IPS-15b (cell line): ENCODE data around the gene CEP290.
"Not testable (repeated sequence)": the region's sequence is repeated elsewhere in the genome, so short reads cannot be mapped to it uniquely, and the experiment has no call there.

Experiments used
- H3K27me3 ChIP-seq: one replicate; pipeline ENCODE4 v1.6.1; 2013; ENCODE audit warnings: low read length; ENCODE audit not compliant: control insufficient read depth, insufficient read depth
- H3K36me3 ChIP-seq: one replicate; pipeline ENCODE4 v1.6.1; 2013; ENCODE audit warnings: low read length; ENCODE audit not compliant: control insufficient read depth, insufficient read depth
- H3K4me1 ChIP-seq: one replicate; pipeline ENCODE4 v1.6.1; 2013; ENCODE audit warnings: mild to moderate bottlenecking, low read length; ENCODE audit not compliant: control insufficient read depth, insufficient read depth
- H3K4me3 ChIP-seq: one replicate; pipeline ENCODE4 v1.5.1; 2013; ENCODE audit warnings: low read depth, low read length
- H3K9ac ChIP-seq: one replicate; pipeline ENCODE4 v1.6.1; 2013; ENCODE audit warnings: low read depth, mild to moderate bottlenecking, low read length
- H3K9me3 ChIP-seq: one replicate; pipeline ENCODE4 v1.6.1; 2013; ENCODE audit warnings: mild to moderate bottlenecking, low read length; ENCODE audit not compliant: control insufficient read depth, insufficient read depth

Gene CEP290

DNA sequence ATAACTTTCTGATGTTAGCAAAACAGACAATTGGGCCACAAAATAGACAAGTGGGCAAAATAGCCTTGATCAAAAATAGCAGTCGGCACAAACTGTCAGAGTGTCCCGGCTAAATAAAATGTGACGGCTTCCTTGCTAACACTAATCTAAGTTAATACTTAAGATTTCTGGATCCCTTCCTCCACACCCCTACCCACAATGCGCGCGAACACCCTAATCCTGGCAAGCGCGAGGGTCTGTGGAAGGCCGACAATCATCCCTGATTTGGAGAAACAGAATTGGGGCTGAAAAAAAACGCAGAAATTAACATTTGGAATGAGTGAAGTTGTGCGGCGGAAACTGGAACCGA lies 489 bp downstream of the CEP290 start:
- H3K9me3 ChIP-seq, result no peaks in the 10 kb centered on the region
- peaks cover 22% of the 10 kb centered on the region for H3K4me1 ChIP-seq

DNA sequence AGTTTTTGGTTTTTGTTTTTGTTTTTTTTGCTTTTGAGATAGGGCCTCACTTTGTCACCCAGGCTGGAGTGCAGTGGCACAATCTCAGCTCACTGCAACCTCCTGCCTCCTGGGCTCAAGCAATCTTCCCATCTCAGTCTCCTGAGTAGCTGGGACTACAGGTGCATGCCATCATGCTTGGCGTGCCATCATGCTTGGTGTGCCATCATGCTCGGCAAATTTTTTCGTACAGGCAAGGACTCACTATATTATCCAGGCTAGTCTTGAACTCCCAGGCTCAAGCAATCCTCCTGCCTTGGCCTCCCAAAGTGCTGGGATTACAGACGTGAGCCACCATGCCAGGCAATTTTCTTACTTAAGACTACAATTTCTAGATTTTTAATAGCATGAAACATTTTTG lies 2.2 kb downstream of the CEP290 start:
- H3K36me3 ChIP-seq, H3K9me3 ChIP-seq, H3K9ac ChIP-seq, H3K4me3 ChIP-seq, H3K4me1 ChIP-seq, H3K27me3 ChIP-seq: not testable (repeated sequence)

More for the DNA sequence above, 489 bp downstream of the CEP290 start:
- Histone ChIP-seq H3K36me3 (no peaks in the 10 kb centered on the region), H3K27me3 (no peaks in the 10 kb centered on the region), H3K9ac (peak overlapping the region; percentile 60), H3K4me3 (peak overlapping the region; percentile 97)

DNA sequence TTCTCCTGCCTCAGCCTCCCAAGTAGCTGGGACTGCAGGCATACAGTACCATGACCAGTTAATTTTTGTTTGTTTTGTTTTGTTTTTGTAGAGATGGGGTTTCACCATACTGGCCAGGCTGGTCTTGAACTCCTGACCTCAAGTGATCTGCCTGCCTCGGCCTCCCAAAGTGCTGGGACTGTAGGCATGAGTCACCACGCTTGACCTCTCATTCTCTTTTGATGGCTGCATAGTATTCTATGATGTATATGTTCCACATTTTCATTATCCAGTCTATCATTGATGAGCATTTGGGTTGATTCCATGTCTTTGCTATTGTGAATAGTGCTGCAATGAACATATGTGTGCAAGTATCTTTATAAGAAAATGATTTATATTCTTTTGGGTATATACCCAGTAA lies 8.7 kb downstream of the CEP290 start:
- H3K36me3 ChIP-seq, H3K27me3 ChIP-seq, H3K4me1 ChIP-seq, H3K9ac ChIP-seq, H3K4me3 ChIP-seq, H3K9me3 ChIP-seq: not testable (repeated sequence)

DNA sequence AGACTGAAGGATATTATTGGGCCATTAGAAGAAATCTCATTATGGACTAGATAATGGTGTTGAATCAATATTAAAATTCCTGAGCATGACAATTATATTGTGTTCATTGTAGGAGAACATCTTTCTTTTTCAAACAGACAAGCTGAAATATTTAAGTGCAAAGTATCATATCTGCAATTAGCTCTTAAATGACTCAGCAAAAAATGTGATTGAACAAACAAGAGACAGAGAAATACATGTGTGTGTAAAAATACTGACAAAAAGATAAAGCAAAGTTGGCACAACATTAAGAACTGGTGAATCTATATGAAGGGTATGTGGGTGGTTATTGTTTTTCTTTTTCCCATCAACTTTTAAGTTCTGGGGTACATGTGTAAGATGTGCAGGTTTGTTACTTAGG lies 9.5 kb downstream of the CEP290 start:
- Histone ChIP-seq H3K9ac (no peak overlapping the region), H3K27me3 (no peaks in the 10 kb centered on the region), H3K36me3 (no peaks in the 10 kb centered on the region), H3K4me3 (no peak overlapping the region), H3K9me3 (no peaks in the 10 kb centered on the region), H3K4me1 (no peaks in the 10 kb centered on the region)

DNA sequence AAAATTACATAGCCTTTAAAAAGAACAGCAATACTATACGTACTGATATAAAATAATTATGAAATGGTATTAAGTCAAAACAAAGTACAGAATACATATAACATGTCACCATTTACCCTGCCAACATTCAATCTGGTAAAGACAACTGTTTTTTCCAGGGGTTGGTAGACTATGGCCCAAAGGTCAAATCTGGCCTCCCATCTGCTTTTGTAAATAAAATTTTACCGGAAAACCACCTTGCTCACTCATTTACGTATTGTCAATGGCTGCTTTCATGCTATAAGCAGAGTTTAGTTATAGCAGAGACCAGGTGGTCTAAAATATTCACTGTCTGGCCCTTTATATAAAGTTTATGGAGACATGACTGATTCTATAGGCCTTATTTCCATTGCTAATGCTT lies 14.0 kb downstream of the CEP290 start:
- no peaks in the 10 kb centered on the region for H3K9me3 ChIP-seq
- no peak overlapping the region for H3K9ac ChIP-seq
- no peaks in the 10 kb centered on the region for H3K36me3 ChIP-seq
- no peaks in the 10 kb centered on the region for H3K4me1 ChIP-seq
- no peak overlapping the region for H3K4me3 ChIP-seq
- H3K27me3 ChIP-seq, result no peaks in the 10 kb centered on the region

DNA sequence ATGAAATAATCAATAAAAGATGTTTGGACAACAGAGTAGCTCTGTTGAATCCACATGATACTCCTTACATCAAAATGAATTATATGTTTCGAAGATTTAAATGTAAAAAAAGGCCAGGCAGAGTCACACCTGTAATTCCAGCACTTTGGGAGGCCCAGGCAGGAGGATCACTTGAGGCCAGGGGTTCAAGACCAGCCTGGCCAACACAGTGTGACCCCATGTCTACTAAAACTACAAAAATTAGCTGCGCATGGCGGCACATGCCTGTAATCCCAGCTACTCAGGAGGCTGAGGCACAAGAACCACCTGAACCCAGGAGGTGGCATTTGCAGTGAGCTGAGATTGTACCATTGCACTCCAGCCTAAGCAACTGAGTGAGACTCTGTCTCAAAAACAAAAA lies 14.8 kb downstream of the CEP290 start:
- Histone ChIP-seq H3K9ac (no peak overlapping the region), H3K27me3 (no peaks in the 10 kb centered on the region), H3K4me3 (no peak overlapping the region), H3K36me3 (no peaks in the 10 kb centered on the region), H3K9me3 (no peaks in the 10 kb centered on the region), H3K4me1 (no peaks in the 10 kb centered on the region)

DNA sequence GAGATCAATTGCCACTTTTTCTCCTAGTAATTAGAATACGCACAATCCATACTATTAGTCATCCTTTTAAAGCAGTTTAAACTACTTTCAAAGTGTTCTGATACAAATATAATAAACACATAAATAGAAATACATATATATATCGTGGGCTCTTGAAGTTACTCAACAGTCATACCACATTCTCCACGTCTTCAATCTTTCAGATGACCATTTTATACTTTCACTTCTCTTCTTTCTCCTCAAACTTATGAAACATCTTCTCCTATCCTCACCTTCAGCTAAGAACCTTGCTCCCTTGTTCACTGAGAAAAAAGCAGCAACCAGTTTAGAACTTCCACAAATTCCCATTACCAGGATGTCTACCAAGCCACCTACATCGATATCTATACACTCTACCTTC lies 19.2 kb downstream of the CEP290 start:
- H3K4me1 ChIP-seq, result no peaks in the 10 kb centered on the region
- H3K9me3 ChIP-seq, result no peaks in the 10 kb centered on the region
- H3K36me3 ChIP-seq, result no peaks in the 10 kb centered on the region
- no peak overlapping the region for H3K4me3 ChIP-seq
- H3K27me3 ChIP-seq, result no peaks in the 10 kb centered on the region
- H3K9ac ChIP-seq, result no peak overlapping the region

DNA sequence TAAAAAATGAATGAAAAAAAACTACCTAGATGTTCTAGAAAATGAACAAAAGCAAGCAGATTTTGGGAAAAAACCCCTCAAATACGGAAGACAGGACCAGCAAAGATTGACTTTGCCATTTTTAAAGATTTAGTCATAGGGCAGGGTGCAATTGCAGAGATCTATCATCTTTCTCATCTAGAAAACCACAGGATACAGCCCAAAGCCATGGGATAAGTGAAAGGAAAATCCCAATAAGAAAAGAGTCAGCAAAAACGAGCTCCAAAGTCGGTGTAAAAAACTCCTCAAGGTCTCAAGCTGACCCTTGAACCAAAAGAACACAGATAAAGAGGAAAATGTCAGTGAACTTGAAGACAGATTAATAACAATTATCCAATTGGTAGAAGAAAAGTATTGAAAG lies 28.0 kb downstream of the CEP290 start:
- Histone ChIP-seq H3K4me1 (no peaks in the 10 kb centered on the region), H3K27me3 (no peaks in the 10 kb centered on the region), H3K9me3 (no peaks in the 10 kb centered on the region), H3K36me3 (no peaks in the 10 kb centered on the region), H3K9ac (no peak overlapping the region), H3K4me3 (no peak overlapping the region)

DNA sequence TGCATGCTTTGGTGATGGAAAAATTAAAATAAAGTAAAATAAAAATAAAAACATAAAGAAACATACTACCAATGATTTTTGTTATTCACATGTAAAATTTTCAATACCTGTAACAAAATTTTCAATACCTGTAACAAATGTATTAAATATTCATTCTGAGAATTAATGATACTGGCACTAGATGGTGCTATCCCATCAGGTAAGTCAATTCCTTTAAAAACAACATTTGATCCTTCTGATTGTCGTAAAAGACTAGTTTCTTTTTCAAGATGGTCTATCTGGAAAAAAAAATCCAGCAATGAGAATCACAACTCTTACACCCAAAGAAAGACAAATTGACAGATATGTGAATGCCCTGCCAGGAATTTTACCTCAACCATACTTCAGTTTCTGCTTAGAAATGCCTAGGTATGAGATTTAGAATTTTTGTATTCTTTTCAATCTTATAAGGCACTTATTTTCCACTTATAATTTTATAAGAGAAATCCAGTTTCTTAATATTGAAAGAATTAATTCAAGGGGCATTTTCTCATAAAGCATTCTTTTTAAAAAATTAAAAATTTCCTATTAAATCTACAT lies 30.7 kb downstream of the CEP290 start:
- Histone ChIP-seq H3K4me3 (no peak overlapping the region), H3K9ac (no peak overlapping the region), H3K27me3 (no peaks in the 10 kb centered on the region), H3K4me1 (no peaks in the 10 kb centered on the region), H3K9me3 (no peaks in the 10 kb centered on the region), H3K36me3 (no peaks in the 10 kb centered on the region)

DNA sequence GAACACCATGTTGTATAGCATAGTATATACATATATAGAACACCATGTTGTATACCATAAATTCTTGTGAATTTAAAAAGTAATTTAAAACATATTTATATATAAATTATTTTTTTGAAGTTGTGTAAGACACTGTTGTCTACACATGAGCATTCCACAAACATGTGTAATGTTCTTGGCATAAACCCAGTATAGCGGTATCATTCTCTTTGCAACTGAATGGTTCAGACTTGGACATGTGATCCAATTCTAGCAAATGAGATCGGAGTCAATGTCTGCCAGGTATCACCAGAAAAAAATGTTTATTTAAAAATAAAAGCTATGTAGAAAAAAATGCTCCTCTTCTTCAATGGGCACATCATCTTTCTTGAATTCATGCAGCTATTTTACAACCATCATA lies 33.9 kb downstream of the CEP290 start:
- no peaks in the 10 kb centered on the region for H3K36me3 ChIP-seq
- H3K9ac ChIP-seq, result no peak overlapping the region
- no peaks in the 10 kb centered on the region for H3K27me3 ChIP-seq
- H3K4me1 ChIP-seq, result no peaks in the 10 kb centered on the region
- no peak overlapping the region for H3K4me3 ChIP-seq
- H3K9me3 ChIP-seq, result no peaks in the 10 kb centered on the region

DNA sequence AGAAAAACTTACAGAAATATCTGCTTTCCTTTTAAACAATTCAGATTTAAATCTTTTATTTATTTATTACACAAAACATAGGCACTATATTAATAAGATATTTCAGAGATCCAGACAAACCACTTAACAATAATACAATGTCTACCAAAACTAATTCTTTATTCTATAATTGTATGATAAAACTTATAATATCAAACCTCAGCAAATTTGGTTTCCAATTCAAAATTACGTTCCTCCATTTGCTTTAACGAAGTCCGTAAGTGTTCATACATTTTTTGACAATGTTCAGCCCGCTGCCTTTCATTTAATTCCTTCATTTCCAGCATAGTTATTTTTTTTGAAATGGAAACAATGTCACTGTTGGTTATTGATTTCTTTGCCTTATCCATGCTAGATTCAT lies 48.3 kb downstream of the CEP290 start:
- Histone ChIP-seq H3K4me1 (no peaks in the 10 kb centered on the region), H3K9ac (no peak overlapping the region), H3K4me3 (no peak overlapping the region), H3K27me3 (no peaks in the 10 kb centered on the region), H3K9me3 (no peaks in the 10 kb centered on the region), H3K36me3 (peaks cover 3% of the 10 kb centered on the region)

DNA sequence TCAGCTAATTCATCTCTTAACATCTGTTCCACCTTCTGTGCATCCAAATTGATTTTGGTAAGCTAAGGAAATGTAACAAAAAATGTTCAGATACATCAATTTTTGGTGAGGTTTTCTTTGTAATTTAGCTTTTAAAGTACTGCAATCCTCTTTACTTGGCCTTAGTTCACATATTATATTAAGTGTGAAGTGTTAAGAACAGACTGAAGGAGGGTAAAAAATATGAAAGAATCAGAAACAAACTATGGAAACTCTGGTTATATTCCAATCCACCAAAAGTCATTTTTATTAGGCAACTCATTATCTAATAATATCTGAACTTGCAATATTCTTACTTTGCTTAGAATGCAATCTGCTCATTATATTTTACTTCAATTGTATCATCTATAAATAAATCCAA lies 49.1 kb downstream of the CEP290 start:
- Histone ChIP-seq H3K9me3 (no peaks in the 10 kb centered on the region), H3K27me3 (no peaks in the 10 kb centered on the region), H3K4me3 (no peak overlapping the region), H3K9ac (no peak overlapping the region), H3K4me1 (no peaks in the 10 kb centered on the region), H3K36me3 (peaks cover 3% of the 10 kb centered on the region)

DNA sequence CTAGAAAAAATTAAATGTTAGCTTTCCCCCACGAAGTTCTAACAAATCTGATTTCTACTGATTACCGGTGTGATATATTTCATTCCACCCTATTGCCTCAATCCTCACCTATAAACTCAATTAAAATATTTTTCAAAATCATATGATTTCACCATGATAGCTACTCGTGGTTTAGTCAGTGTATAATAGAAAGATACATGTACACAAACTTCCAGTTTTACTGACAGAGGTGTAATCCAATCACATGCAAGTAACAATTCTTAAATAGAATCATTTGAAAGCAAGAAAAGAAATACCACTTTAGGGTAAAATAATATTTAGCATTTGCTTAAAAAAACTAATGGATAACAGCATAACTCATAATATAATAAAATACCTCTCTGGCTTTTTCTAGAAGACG lies 57.7 kb downstream of the CEP290 start:
- no peak overlapping the region for H3K9ac ChIP-seq
- peaks cover 3% of the 10 kb centered on the region for H3K36me3 ChIP-seq
- no peaks in the 10 kb centered on the region for H3K27me3 ChIP-seq
- no peaks in the 10 kb centered on the region for H3K4me1 ChIP-seq
- no peaks in the 10 kb centered on the region for H3K9me3 ChIP-seq
- H3K4me3 ChIP-seq, result no peak overlapping the region
